Osteoblast (primary cell): Measurements from ENCODE around the gene CA11. TPM values are rescaled to one million over a fixed set of nuclear protein-coding genes. Genes with fewer than 3 reads are reported as not detected.
A peak's percentile ranks its signal among the peaks of the same experiment; 100 is the strongest.

Experiments
- DNase-seq: peaks from one replicate; pipeline ENCODE4 v3.0.0; 2011; ENCODE audit warnings: low spot score, mixed read lengths; ENCODE audit not compliant: insufficient read length; ENCODE audit errors: missing footprints
- H2AFZ ChIP-seq: 2 replicates; pipeline ENCODE4 v1.6.0; 2011; ENCODE audit warnings: mild to moderate bottlenecking, low read length
- H3K27ac ChIP-seq: 2 replicates; pipeline ENCODE4 v1.5.1; 2011; ENCODE audit warnings: mild to moderate bottlenecking, low read depth, low read length, moderate library complexity
- H3K27me3 ChIP-seq: 2 replicates; pipeline ENCODE4 v1.6.0; 2012; ENCODE audit warnings: mild to moderate bottlenecking, control low read depth, inconsistent platforms, low read length, moderate library complexity; ENCODE audit not compliant: insufficient read depth
- H3K36me3 ChIP-seq: 2 replicates; pipeline ENCODE4 v1.5.1; 2011; ENCODE audit warnings: mild to moderate bottlenecking, low read length, control low read depth, moderate library complexity; ENCODE audit not compliant: insufficient read depth
- H3K4me1 ChIP-seq: 2 replicates; pipeline ENCODE4 v1.5.1; 2011; ENCODE audit warnings: mild to moderate bottlenecking, low read length, control low read depth, moderate library complexity; ENCODE audit not compliant: insufficient read depth
- H3K4me2 ChIP-seq: 2 replicates; pipeline ENCODE4 v1.6.0; 2011; ENCODE audit warnings: mild to moderate bottlenecking, low read length; ENCODE audit not compliant: insufficient read depth
- H3K4me3 ChIP-seq: fragments of 200-600 bp; sonication (generic); 3 replicates; pipeline ENCODE4 v1.5.1; 2012; ENCODE audit warnings: mild to moderate bottlenecking, low read length, inconsistent platforms; ENCODE audit not compliant: insufficient read depth
- H3K79me2 ChIP-seq: 2 replicates; pipeline ENCODE4 v1.6.0; 2012; ENCODE audit warnings: mild to moderate bottlenecking, low read length, control low read depth, inconsistent platforms; ENCODE audit not compliant: insufficient read depth
- H3K9me3 ChIP-seq: 2 replicates; pipeline ENCODE4 v1.5.1; 2011; ENCODE audit warnings: low read depth, low read length, control low read depth
- H4K20me1 ChIP-seq: 2 replicates; pipeline ENCODE4 v1.6.0; 2012; ENCODE audit warnings: mild to moderate bottlenecking, low read length, control low read depth; ENCODE audit not compliant: insufficient read depth
- CTCF ChIP-seq: IDR thresholded peaks from 2 replicates; pipeline ENCODE4 v1.5.1; 2011; ENCODE audit warnings: mild to moderate bottlenecking, low read depth, low read length, moderate library complexity; ENCODE audit errors: extremely low read depth
- total RNA-seq: library from RNA; depleted of rRNA; stranded (reverse); fragments of >200 nt; gene quantifications from 2 replicates; pipeline ENCODE4 v1.2.3, GENCODE V29; 2012

The CA11 gene
- total RNA-seq, 1 donor = 1.8 TPM

- peak; percentile 95 for DNase-seq
- Histone ChIP-seq H3K27me3 (no peaks in the 10 kb centered on the region), H3K4me2 (peak overlapping the region; percentile 63), H3K27ac (peak overlapping the region; percentile 42), H3K9me3 (no peaks in the 10 kb centered on the region), H2AFZ (peak overlapping the region; percentile 5), H4K20me1 (no peaks in the 10 kb centered on the region), H3K79me2 (no peaks in the 10 kb centered on the region), H3K36me3 (no peaks in the 10 kb centered on the region), H3K4me3 (no peak overlapping the region), H3K4me1 (peaks cover 15% of the 10 kb centered on the region)
- TF ChIP-seq CTCF = no peak
Observed at GRCh38 chr19:48656840-48657474, 11.0 kb upstream of the CA11 start.

GRCh38 chr19:48654299-48655059 lies 8.5 kb upstream of the CA11 start:
- no peak overlapping the region for H3K27ac ChIP-seq
- H3K79me2 ChIP-seq = no peaks in the 10 kb centered on the region
- H3K4me2 ChIP-seq = no peak overlapping the region
- no peak for TF ChIP-seq CTCF
- peaks cover 13% of the 10 kb centered on the region for H3K4me1 ChIP-seq
- H3K36me3 ChIP-seq = no peaks in the 10 kb centered on the region
- H3K9me3 ChIP-seq = no peaks in the 10 kb centered on the region
- H2AFZ ChIP-seq = no peak overlapping the region
- no peaks in the 10 kb centered on the region for H3K27me3 ChIP-seq
- DNase-seq = peak; percentile 52
- no peak overlapping the region for H3K4me3 ChIP-seq
- H4K20me1 ChIP-seq = no peaks in the 10 kb centered on the region

- no peak overlapping the region for H3K4me2 ChIP-seq
- H3K4me1 ChIP-seq = peaks cover 9% of the 10 kb centered on the region
- H4K20me1 ChIP-seq = no peaks in the 10 kb centered on the region
- peaks cover 3% of the 10 kb centered on the region for H3K27me3 ChIP-seq
- H3K9me3 ChIP-seq = no peaks in the 10 kb centered on the region
- no peaks in the 10 kb centered on the region for H3K36me3 ChIP-seq
- H3K4me3 ChIP-seq = no peak overlapping the region
- no peak overlapping the region for H3K27ac ChIP-seq
- H3K79me2 ChIP-seq = no peaks in the 10 kb centered on the region
- peak; percentile 11 for DNase-seq
- TF ChIP-seq CTCF = no peak
- no peak overlapping the region for H2AFZ ChIP-seq
Observed at GRCh38 chr19:48651683-48652048, 5.7 kb upstream of the CA11 start.

- Histone ChIP-seq H3K4me3 (no peak overlapping the region), H3K4me1 (peaks cover 11% of the 10 kb centered on the region), H4K20me1 (no peaks in the 10 kb centered on the region), H3K36me3 (no peaks in the 10 kb centered on the region), H3K4me2 (no peak overlapping the region), H3K27me3 (peaks cover 3% of the 10 kb centered on the region), H3K9me3 (no peaks in the 10 kb centered on the region), H3K27ac (no peak overlapping the region), H2AFZ (no peak overlapping the region), H3K79me2 (no peaks in the 10 kb centered on the region)
- TF ChIP-seq CTCF = no peak
- no peak for DNase-seq
Observed at GRCh38 chr19:48650974-48651682, 5.1 kb upstream of the CA11 start.
